ENCODE measurements around the gene MTRF1L.

Gene MTRF1L

DNA sequence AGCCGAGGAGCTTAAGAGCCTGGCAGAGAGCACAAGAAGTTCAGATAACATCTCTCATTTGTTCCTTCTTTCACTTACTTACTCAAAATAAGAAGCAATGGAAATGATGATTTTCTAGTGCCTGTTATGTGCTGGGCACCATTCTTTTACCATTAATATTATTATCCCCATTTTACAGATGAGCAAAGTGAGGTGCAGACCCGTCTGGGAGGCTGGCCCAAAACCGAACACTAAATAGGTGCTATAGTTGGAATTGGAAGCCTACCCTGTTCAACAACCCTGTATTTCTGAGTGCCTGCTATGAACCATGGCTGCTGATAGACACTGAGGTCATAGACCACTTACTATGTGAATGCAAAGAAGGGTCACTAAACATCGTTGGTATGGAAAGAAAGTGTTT lies 25.0 kb upstream of the MTRF1L start:
- Histone ChIP-seq H3K4me1 (ENCODE audit: control insufficient read depth, low read length) (no peaks in the 10 kb centered on the region), H3K27me3 (ENCODE audit: control insufficient read depth, low read length) (peaks cover 17% of the 10 kb centered on the region; the same call in 1 of the 2 replicates), H3K27ac (ENCODE audit: low read depth, low read length) (no peak overlapping the region), H3F3A (ENCODE audit: control insufficient read depth, insufficient read depth) (no peaks in the 10 kb centered on the region), H3K9me2 (replicated peaks; ENCODE audit: control insufficient read depth, low read length) (no peaks in the 10 kb centered on the region), H4K20me1 (ENCODE audit: control insufficient read depth, insufficient read depth, low read depth, low read length) (no peaks in the 10 kb centered on the region), H3K4me3 (ENCODE audit: low read length) (no peak overlapping the region), H3K79me2 (ENCODE audit: control insufficient read depth, low read length) (no peaks in the 10 kb centered on the region), H3K36me3 (ENCODE audit: control insufficient read depth, low read length) (no peaks in the 10 kb centered on the region), H3K4me2 (ENCODE audit: low read length) (no peak overlapping the region), H3K9me3 (ENCODE audit: control insufficient read depth, insufficient read depth, low read length) (no peaks in the 10 kb centered on the region)
- no peak for TF ChIP-seq EZH2phosphoT487 (IDR thresholded peaks at IDR 0.05; ENCODE audit: borderline replicate concordance, low read length)
- TF ChIP-seq, protein P1, sequence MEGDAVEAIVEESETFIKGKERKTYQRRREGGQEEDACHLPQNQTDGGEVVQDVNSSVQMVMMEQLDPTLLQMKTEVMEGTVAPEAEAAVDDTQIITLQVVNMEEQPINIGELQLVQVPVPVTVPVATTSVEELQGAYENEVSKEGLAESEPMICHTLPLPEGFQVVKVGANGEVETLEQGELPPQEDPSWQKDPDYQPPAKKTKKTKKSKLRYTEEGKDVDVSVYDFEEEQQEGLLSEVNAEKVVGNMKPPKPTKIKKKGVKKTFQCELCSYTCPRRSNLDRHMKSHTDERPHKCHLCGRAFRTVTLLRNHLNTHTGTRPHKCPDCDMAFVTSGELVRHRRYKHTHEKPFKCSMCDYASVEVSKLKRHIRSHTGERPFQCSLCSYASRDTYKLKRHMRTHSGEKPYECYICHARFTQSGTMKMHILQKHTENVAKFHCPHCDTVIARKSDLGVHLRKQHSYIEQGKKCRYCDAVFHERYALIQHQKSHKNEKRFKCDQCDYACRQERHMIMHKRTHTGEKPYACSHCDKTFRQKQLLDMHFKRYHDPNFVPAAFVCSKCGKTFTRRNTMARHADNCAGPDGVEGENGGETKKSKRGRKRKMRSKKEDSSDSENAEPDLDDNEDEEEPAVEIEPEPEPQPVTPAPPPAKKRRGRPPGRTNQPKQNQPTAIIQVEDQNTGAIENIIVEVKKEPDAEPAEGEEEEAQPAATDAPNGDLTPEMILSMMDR (IDR thresholded peaks at IDR 0.05; ENCODE audit: low read depth, low read length, poor library complexity, severe bottlenecking): no peak

DNA sequence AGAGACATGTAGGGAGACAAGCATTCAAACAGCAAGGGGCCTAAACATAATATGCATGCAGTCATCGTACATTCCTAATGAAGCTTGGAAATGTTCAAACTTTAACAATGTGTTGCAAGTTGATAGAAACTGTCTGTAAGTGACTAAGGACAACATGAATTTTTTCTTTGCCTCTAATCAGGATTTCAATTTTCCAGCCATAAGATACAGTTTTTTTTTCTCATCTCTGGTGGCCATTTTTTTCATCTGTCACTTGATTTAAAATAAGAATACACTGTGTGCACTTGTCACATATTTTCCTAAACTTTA lies 22.2 kb upstream of the MTRF1L start:
- Histone ChIP-seq H3K27me3 (ENCODE audit: control insufficient read depth, low read length) (peaks cover 17% of the 10 kb centered on the region; the same call in 1 of the 2 replicates), H3K9me3 (ENCODE audit: control insufficient read depth, insufficient read depth, low read length) (no peaks in the 10 kb centered on the region)
- TF ChIP-seq EZH2phosphoT487 (IDR thresholded peaks at IDR 0.05; ENCODE audit: borderline replicate concordance, low read length): no peak
- TF ChIP-seq, protein P1 (IDR thresholded peaks at IDR 0.05; ENCODE audit: low read depth, low read length, poor library complexity, severe bottlenecking): no peak

DNA sequence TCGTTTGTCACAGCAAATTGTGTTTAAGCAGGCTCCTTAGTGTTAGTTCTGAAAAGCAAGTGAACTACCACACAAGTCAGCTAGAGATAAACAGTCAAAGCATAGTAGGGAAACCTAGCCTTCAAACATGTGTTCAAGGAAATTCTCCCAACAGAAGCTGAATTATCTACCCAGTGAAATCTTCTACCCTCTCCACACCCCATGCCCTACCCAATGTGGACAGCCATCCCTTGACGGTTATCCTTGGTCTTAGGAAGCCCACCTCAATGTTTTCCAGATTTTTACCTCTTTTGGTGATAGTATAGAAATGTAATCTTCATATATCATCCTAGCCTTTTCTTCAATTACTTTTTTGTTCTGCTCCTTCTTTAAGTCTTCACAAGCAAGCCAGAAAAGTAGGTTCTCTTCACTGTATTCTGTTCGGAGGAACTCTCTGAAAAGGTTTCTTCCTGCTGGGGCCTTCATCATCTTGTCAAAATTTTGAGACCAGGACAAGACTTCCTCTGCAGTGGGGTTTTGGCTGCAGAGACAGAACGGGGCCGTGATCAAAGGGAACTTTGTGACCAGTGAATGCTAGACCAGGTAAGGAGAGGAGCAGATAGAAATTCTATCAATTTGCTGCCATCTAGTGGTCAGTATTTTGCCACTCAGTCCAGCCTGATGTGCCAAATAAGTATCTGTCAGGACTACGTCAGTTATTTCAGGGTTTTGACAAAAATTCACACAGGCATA lies 21.6 kb upstream of the MTRF1L start:
- TF ChIP-seq, protein P1 (IDR thresholded peaks at IDR 0.05; ENCODE audit: low read depth, low read length, poor library complexity, severe bottlenecking): peak; percentile 80
- no peak for TF ChIP-seq EZH2phosphoT487 (IDR thresholded peaks at IDR 0.05; ENCODE audit: borderline replicate concordance, low read length)
- Histone ChIP-seq H3K4me1 (ENCODE audit: control insufficient read depth, low read length) (no peaks in the 10 kb centered on the region), H3K9me3 (ENCODE audit: control insufficient read depth, insufficient read depth, low read length) (no peaks in the 10 kb centered on the region), H3K36me3 (ENCODE audit: control insufficient read depth, low read length) (no peaks in the 10 kb centered on the region), H3K9me2 (replicated peaks; ENCODE audit: control insufficient read depth, low read length) (no peaks in the 10 kb centered on the region), H3K79me2 (ENCODE audit: control insufficient read depth, low read length) (no peaks in the 10 kb centered on the region), H3K27me3 (ENCODE audit: control insufficient read depth, low read length) (peaks cover 17% of the 10 kb centered on the region; the same call in 1 of the 2 replicates), H3F3A (ENCODE audit: control insufficient read depth, insufficient read depth) (no peaks in the 10 kb centered on the region), H3K27ac (ENCODE audit: low read depth, low read length) (no peak overlapping the region), H3K4me3 (ENCODE audit: low read length) (no peak overlapping the region), H4K20me1 (ENCODE audit: control insufficient read depth, insufficient read depth, low read depth, low read length) (no peaks in the 10 kb centered on the region), H3K4me2 (ENCODE audit: low read length) (no peak overlapping the region)

More for the DNA sequence above, 22.2 kb upstream of the MTRF1L start:
- Histone ChIP-seq H3K4me1 (ENCODE audit: control insufficient read depth, low read length) (no peaks in the 10 kb centered on the region), H3K36me3 (ENCODE audit: control insufficient read depth, low read length) (no peaks in the 10 kb centered on the region), H3K4me3 (ENCODE audit: low read length) (no peak overlapping the region), H3K27ac (ENCODE audit: low read depth, low read length) (no peak overlapping the region), H4K20me1 (ENCODE audit: control insufficient read depth, insufficient read depth, low read depth, low read length) (no peaks in the 10 kb centered on the region), H3F3A (ENCODE audit: control insufficient read depth, insufficient read depth) (no peaks in the 10 kb centered on the region), H3K9me2 (replicated peaks; ENCODE audit: control insufficient read depth, low read length) (no peaks in the 10 kb centered on the region), H3K4me2 (ENCODE audit: low read length) (no peak overlapping the region), H3K79me2 (ENCODE audit: control insufficient read depth, low read length) (no peaks in the 10 kb centered on the region)

Data from DOHH2 (cell line).